Liver (tissue), 9 donors: ENCODE results near the gene GALNT9. TPM values are rescaled to one million over a fixed set of nuclear protein-coding genes. Genes with fewer than 3 reads are reported as not detected.

ENCODE experiments used
- DNase-seq: peaks from one replicate; pipeline ENCODE4 v3.0.0-alpha.2; 2017; ENCODE audit warnings: low spot score
- H3K27ac ChIP-seq, 2 donors: one replicate each; pipeline ENCODE4 v1.7.0; 2013; ENCODE audit warnings: inconsistent platforms in 2 of 2, low read length in 2 of 2, control low read depth in 1 of 2, low read depth in 1 of 2, mild to moderate bottlenecking in 1 of 2
- H3K27me3 ChIP-seq, 4 donors: one replicate each; pipeline versions ENCODE4 v1.6.1 to v1.7.0; 2013; ENCODE audit warnings: low read length in 3 of 4, inconsistent platforms in 1 of 4, mild to moderate bottlenecking in 1 of 4, moderate library complexity in 1 of 4; ENCODE audit not compliant: control insufficient read depth in 4 of 4, insufficient read depth in 4 of 4
- H3K36me3 ChIP-seq, 4 donors: one replicate each; pipeline versions ENCODE4 v1.6.1 to v1.7.0; 2013; ENCODE audit warnings: low read length in 3 of 4, mild to moderate bottlenecking in 3 of 4, low read depth in 1 of 4, moderate library complexity in 1 of 4; ENCODE audit not compliant: control insufficient read depth in 4 of 4, insufficient read depth in 3 of 4
- H3K4me1 ChIP-seq, 4 donors: one replicate each; pipeline versions ENCODE4 v1.6.1 to v1.7.0; 2013; ENCODE audit warnings: low read length in 3 of 4, mild to moderate bottlenecking in 3 of 4, moderate library complexity in 1 of 4; ENCODE audit not compliant: control insufficient read depth in 4 of 4, insufficient read depth in 4 of 4
- H3K4me3 ChIP-seq, 3 donors: one replicate each; pipeline versions ENCODE4 v1.6.1 to v1.7.0; 2013; ENCODE audit warnings: low read length in 3 of 3, control low read depth in 1 of 3, low read depth in 1 of 3, mild to moderate bottlenecking in 1 of 3
- H3K9ac ChIP-seq, 2 donors: one replicate each; pipeline ENCODE4 v1.7.0; 2013; ENCODE audit warnings: low read length in 2 of 2, mild to moderate bottlenecking in 2 of 2, moderate library complexity in 2 of 2, control low read depth in 1 of 2, low read depth in 1 of 2
- H3K9me3 ChIP-seq, 4 donors: one replicate each; pipeline versions ENCODE4 v1.6.1 to v1.7.0; 2013; ENCODE audit warnings: low read length in 3 of 4; ENCODE audit not compliant: control insufficient read depth in 4 of 4
- EGR1 ChIP-seq, 2 donors: IDR thresholded peaks; 2 replicates each; pipeline ENCODE4 v1.6.1; 2016 to 2018; ENCODE audit warnings: antibody characterized with exemption in 2 of 2, low read depth in 2 of 2
- FOXA1 ChIP-seq: IDR thresholded peaks from 2 replicates; pipeline ENCODE4 v1.6.1; 2016; ENCODE audit warnings: antibody characterized with exemption
- FOXA2 ChIP-seq: IDR thresholded peaks from 2 replicates; pipeline ENCODE4 v1.6.1; 2016; ENCODE audit warnings: antibody characterized with exemption
- GABPA ChIP-seq, 2 donors: IDR thresholded peaks in 1 of 2; conservative IDR thresholded peaks in 1 of 2; 2 replicates each; pipeline ENCODE4 v1.6.1; 2016; ENCODE audit warnings: antibody characterized with exemption in 2 of 2, mild to moderate bottlenecking in 1 of 2, moderate library complexity in 1 of 2
- HNF4A ChIP-seq, 2 donors: conservative IDR thresholded peaks; 2 replicates each; pipeline ENCODE4 v1.6.1; 2016; ENCODE audit warnings: antibody characterized with exemption in 2 of 2, mild to moderate bottlenecking in 2 of 2
- HNF4G ChIP-seq: IDR thresholded peaks from 2 replicates; pipeline ENCODE4 v1.6.1; 2016; ENCODE audit warnings: antibody characterized with exemption
- JUND ChIP-seq, 2 donors: IDR thresholded peaks; 2 replicates each; pipeline ENCODE4 v1.6.1; 2016; ENCODE audit warnings: antibody characterized with exemption in 2 of 2
- NR2F2 ChIP-seq: IDR thresholded peaks from 2 replicates; pipeline ENCODE4 v1.6.1; 2016; ENCODE audit warnings: antibody characterized with exemption
- RAD21 ChIP-seq, 2 donors: IDR thresholded peaks; 2 replicates each; pipeline ENCODE4 v1.6.1; 2016; ENCODE audit warnings: antibody characterized with exemption in 2 of 2, mild to moderate bottlenecking in 2 of 2
- RXRA ChIP-seq, 2 donors: IDR thresholded peaks; 2 replicates each; pipeline ENCODE4 v1.6.1; 2017 to 2018; ENCODE audit warnings: antibody characterized with exemption in 2 of 2, mild to moderate bottlenecking in 1 of 2
- SP1 ChIP-seq: IDR thresholded peaks from 2 replicates; pipeline ENCODE4 v1.6.1; 2018; ENCODE audit warnings: antibody characterized with exemption, mild to moderate bottlenecking
- TAF1 ChIP-seq: conservative IDR thresholded peaks from 2 replicates; pipeline ENCODE4 v1.6.1; 2016; ENCODE audit warnings: antibody characterized with exemption, mild to moderate bottlenecking
- YY1 ChIP-seq: IDR thresholded peaks from 2 replicates; pipeline ENCODE4 v1.6.1; 2016; ENCODE audit warnings: antibody characterized with exemption, mild to moderate bottlenecking
- WGBS: extraction: QIAGEN DNeasy Blood & Tissue Kit; methylation state at CpG from one replicate; pipeline ENCODE4 v1.1.7; 2013; 5-methylcytosine and 5-hydroxymethylcytosine counted together
- polyA plus RNA-seq, 2 donors: library from polyadenylated mRNA; stranded (reverse) in 1 of 2; unstranded in 1 of 2; fragments of 200-250 nt in 1 of 2; fragments of >200 nt in 1 of 2; fragmentation: Nextera tagmentation in 1 of 2; extraction: Ambion mirVana in 1 of 2; gene quantifications; one replicate each; pipeline versions ENCODE4 v1.2.1 to v1.2.3, GENCODE V29; 2013 to 2015
- total RNA-seq, 2 donors: library from RNA; depleted of rRNA; stranded (reverse); fragments of >200 nt; gene quantifications; one replicate each; pipeline ENCODE4 v1.2.3, GENCODE V29; 2014
- TF ChIP-seq, protein P1 (sequence below): IDR thresholded peaks from 2 replicates; pipeline ENCODE4 v1.6.1; 2016; ENCODE audit warnings: antibody characterized with exemption, mild to moderate bottlenecking
- TF ChIP-seq, protein P2 (sequence below): IDR thresholded peaks from 2 replicates; pipeline ENCODE4 v1.6.1; 2016; ENCODE audit warnings: antibody characterized with exemption
- TF ChIP-seq, protein P3 (sequence below): fragments of 150-350 bp; IDR thresholded peaks from 2 replicates; pipeline ENCODE4 v1.5.1; 2017; ENCODE audit warnings: improper control_type of control experiment, low read depth, low read length; ENCODE audit not compliant: missing input control
- TF ChIP-seq, protein P4 (sequence below): IDR thresholded peaks from 2 replicates; pipeline ENCODE4 v1.6.1; 2016; ENCODE audit warnings: antibody characterized with exemption
- TF ChIP-seq, protein P5 (sequence below): IDR thresholded peaks from 2 replicates; pipeline ENCODE4 v1.6.1; 2016; ENCODE audit warnings: antibody characterized with exemption
- donor health status: healthy.
- donor health status: healthy.
- donor health status: healthy.
- donor health status: healthy.
- donor health status: healthy.

Gene GALNT9
- total and polyA plus RNA-seq, 4 donors, result 0.05 to 0.25 (median 0.09) TPM; not detected in 1

DNA sequence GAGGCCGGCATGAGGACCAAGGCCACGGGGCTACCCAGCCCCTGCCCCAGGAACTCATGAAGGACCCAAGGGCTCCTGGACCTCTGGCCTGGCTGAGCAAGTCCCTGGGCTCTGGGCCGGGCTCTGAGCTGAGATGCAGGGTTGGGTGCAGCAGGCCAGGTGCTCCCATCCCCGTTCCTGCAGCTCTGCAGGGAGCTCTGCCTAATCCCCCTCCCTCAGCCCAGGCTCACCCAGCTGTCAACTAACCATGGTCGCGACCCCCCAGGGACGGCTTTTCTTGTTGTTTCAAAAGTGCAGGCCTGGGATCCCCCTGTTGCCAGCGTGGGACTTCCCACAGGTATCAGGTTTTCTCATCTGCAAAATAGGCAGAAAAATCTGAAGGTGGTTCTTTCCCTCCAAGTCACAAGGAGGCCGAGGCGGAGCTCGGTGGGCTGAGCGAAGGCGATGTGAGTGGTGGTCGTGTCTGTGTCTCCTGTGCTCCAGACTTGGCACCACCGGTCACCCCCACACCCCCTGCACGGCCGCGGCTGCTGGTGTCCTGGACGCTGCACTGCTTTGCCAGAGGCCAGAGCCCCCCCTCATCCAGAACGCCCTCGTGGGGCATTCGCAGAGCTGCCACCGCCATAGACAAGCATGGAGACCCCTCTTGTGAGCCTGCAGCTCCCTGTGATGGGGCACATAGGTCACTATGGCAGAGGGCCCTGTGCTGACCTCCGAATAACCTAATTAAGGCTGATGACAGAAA lies 22.5 kb upstream of the GALNT9 start:
- 82% methylated on average over 24 of the region's 24 CpGs for WGBS
- no peaks in the 10 kb centered on the region for H3K36me3 ChIP-seq
- no peak overlapping the region for H3K27ac ChIP-seq
- H3K4me3 ChIP-seq, result no peak overlapping the region
- H3K9me3 ChIP-seq, result no peaks in the 10 kb centered on the region
- TF ChIP-seq NR2F2 (no peak), RAD21 (IDR thresholded peaks at IDR 0.05) (no peak), EGR1 (IDR thresholded peaks at IDR 0.05; ENCODE audit: low read depth in 2 of 2) (no peak), GABPA (IDR thresholded peaks at IDR 0.05 in 1 of 2, conservative IDR thresholded peaks at IDR 0.05 in 1 of 2) (no peak), RXRA (IDR thresholded peaks at IDR 0.05) (no peak), HNF4G (no peak), JUND (IDR thresholded peaks at IDR 0.05) (no peak), TAF1 (no peak), HNF4A (conservative IDR thresholded peaks at IDR 0.05) (no peak), SP1 (no peak), FOXA2 (no peak), FOXA1 (no peak), YY1 (no peak)
- TF ChIP-seq, protein P1, sequence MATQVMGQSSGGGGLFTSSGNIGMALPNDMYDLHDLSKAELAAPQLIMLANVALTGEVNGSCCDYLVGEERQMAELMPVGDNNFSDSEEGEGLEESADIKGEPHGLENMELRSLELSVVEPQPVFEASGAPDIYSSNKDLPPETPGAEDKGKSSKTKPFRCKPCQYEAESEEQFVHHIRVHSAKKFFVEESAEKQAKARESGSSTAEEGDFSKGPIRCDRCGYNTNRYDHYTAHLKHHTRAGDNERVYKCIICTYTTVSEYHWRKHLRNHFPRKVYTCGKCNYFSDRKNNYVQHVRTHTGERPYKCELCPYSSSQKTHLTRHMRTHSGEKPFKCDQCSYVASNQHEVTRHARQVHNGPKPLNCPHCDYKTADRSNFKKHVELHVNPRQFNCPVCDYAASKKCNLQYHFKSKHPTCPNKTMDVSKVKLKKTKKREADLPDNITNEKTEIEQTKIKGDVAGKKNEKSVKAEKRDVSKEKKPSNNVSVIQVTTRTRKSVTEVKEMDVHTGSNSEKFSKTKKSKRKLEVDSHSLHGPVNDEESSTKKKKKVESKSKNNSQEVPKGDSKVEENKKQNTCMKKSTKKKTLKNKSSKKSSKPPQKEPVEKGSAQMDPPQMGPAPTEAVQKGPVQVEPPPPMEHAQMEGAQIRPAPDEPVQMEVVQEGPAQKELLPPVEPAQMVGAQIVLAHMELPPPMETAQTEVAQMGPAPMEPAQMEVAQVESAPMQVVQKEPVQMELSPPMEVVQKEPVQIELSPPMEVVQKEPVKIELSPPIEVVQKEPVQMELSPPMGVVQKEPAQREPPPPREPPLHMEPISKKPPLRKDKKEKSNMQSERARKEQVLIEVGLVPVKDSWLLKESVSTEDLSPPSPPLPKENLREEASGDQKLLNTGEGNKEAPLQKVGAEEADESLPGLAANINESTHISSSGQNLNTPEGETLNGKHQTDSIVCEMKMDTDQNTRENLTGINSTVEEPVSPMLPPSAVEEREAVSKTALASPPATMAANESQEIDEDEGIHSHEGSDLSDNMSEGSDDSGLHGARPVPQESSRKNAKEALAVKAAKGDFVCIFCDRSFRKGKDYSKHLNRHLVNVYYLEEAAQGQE, result no peak
- TF ChIP-seq, protein P2, sequence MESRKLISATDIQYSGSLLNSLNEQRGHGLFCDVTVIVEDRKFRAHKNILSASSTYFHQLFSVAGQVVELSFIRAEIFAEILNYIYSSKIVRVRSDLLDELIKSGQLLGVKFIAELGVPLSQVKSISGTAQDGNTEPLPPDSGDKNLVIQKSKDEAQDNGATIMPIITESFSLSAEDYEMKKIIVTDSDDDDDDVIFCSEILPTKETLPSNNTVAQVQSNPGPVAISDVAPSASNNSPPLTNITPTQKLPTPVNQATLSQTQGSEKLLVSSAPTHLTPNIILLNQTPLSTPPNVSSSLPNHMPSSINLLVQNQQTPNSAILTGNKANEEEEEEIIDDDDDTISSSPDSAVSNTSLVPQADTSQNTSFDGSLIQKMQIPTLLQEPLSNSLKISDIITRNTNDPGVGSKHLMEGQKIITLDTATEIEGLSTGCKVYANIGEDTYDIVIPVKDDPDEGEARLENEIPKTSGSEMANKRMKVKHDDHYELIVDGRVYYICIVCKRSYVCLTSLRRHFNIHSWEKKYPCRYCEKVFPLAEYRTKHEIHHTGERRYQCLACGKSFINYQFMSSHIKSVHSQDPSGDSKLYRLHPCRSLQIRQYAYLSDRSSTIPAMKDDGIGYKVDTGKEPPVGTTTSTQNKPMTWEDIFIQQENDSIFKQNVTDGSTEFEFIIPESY, result no peak
- TF ChIP-seq, protein P3, sequence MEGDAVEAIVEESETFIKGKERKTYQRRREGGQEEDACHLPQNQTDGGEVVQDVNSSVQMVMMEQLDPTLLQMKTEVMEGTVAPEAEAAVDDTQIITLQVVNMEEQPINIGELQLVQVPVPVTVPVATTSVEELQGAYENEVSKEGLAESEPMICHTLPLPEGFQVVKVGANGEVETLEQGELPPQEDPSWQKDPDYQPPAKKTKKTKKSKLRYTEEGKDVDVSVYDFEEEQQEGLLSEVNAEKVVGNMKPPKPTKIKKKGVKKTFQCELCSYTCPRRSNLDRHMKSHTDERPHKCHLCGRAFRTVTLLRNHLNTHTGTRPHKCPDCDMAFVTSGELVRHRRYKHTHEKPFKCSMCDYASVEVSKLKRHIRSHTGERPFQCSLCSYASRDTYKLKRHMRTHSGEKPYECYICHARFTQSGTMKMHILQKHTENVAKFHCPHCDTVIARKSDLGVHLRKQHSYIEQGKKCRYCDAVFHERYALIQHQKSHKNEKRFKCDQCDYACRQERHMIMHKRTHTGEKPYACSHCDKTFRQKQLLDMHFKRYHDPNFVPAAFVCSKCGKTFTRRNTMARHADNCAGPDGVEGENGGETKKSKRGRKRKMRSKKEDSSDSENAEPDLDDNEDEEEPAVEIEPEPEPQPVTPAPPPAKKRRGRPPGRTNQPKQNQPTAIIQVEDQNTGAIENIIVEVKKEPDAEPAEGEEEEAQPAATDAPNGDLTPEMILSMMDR, result no peak
- TF ChIP-seq, protein P4, sequence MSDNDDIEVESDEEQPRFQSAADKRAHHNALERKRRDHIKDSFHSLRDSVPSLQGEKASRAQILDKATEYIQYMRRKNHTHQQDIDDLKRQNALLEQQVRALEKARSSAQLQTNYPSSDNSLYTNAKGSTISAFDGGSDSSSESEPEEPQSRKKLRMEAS, result no peak
- TF ChIP-seq, protein P5, sequence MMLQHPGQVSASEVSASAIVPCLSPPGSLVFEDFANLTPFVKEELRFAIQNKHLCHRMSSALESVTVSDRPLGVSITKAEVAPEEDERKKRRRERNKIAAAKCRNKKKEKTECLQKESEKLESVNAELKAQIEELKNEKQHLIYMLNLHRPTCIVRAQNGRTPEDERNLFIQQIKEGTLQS, result no peak
- no peak for DNase-seq
- no peaks in the 10 kb centered on the region for H3K4me1 ChIP-seq
- H3K27me3 ChIP-seq, result no peaks in the 10 kb centered on the region
- no peak overlapping the region for H3K9ac ChIP-seq
